Posterior vena cava (tissue), 2 donors: ENCODE data around the gene MXRA7. TPM values are rescaled to one million over a fixed set of nuclear protein-coding genes. Genes with fewer than 3 reads are reported as not detected.
A peak's percentile ranks its signal among the peaks of the same experiment; 100 is the strongest.
"Not testable (repeated sequence)": the region's sequence is repeated elsewhere in the genome, so short reads cannot be mapped to it uniquely, and the experiment has no call there.

Experiments
- DNase-seq: peaks from one replicate; pipeline ENCODE4 v3.0.0-alpha.2; 2020; ENCODE audit warnings: low spot score
- intact Hi-C, 2 donors: fragments of 100-400 bp; cut with DNase I; formaldehyde crosslinking; loops; one replicate each; pipeline versions ENCODE4 v1.14.1 to v1.14.2; 2022 to 2023
- total RNA-seq, 2 donors: library from RNA; stranded (reverse); fragmentation: NEBNext Ultra II Directional; extraction: Animal tissue kit (Norgen Biotek cat#: 25700); gene quantifications; one replicate each; pipeline ENCODE4 v1.2.1, GENCODE V29; 2021
- donor health status: DM: yes; HTN: yes; CAD: no.
- donor health status: DM: yes; HTN: yes; CAD: no.

MXRA7 gene
- total RNA-seq, 2 donors from 2014 or later = 343 to 428 TPM

- intact Hi-C loops = no loop called here
- peak; percentile 100 for DNase-seq
Observed at GRCh38 chr17:76737082-76737675, 26.4 kb upstream of the MXRA7 start, which contains the start of gene SRSF2. SRSF2 (minus strand) TSS chr17:76737331; CDS start chr17:76737160, 171 bp downstream.

DNA sequence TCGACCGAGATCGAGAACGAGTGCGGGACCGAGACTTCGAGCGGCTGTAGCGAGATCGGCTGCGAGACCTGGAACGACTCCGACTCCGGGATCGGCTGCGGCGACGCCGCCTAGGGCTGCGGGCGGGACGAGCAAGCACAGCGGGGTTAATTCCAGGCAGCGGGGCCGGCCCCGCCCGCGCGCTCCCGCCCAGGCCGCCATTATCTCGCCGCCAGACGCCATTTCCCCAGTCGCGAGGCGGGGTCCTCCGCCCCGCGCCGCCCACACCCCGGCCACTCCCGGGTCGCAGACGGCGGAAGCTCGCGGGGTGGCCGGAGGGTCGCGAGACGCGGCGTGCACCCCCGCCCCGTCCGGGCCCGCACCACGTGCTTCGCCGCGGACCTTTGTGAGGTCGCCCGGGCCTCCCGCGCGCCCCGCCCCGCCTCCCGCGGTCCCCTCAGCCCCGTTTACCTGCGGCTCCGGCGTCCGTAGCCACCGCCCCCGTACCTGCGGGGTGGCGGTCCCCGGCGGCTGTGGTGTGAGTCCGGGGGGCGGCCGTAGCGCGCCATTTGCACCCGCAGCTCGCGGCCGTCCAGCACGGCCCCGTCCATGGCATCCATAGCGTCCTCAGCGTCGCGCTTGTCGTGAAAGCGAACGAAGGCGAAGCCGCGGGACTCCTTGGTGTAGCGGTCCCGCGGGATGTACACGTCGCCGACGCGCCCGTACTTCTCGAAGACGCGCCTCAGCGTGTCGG, 25.8 kb upstream of the MXRA7 start:
- intact Hi-C loops = no loop called here
- DNase-seq = peak; percentile 95

DNA sequence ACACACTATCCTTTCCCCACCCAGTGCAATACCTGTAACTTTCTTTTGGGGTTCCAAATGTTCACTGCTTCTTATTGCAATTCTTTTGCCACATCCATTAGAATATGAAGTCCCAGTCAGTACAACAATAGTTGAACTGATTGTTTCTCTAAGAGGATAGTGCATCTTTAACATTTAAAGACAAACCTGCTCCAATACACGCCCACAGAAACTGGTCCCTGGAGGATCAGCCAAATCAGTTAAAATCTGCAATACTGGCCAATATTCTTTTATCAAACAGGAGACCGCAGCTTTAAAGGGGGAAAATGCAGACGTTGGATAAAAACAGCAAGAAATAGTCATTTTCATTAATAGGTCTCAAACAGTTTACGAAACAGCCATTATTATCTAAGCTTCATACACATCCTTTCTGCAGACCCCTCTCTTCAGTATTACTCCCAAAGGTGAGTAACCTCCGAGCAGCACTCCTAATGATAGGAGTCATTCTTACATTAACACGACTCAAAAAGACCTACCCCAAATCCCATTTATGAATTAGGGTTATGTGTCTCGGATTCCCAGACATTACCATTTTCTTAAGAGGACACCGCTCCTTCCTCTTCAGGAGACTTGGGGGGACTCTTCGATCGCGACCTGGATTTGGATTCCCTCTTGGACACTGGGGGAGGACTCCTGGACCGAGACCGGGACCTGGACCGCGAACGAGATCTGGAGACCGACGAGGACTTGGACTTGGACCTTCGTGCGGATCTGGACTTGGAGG, 25.0 kb upstream of the MXRA7 start:
- DNase-seq = no peak
- intact Hi-C loops = no loop called here

GRCh38 chr17:76735006-76735405, 24.2 kb upstream of the MXRA7 start:
- DNase-seq = no peak
- intact Hi-C loops = no loop called here

DNA sequence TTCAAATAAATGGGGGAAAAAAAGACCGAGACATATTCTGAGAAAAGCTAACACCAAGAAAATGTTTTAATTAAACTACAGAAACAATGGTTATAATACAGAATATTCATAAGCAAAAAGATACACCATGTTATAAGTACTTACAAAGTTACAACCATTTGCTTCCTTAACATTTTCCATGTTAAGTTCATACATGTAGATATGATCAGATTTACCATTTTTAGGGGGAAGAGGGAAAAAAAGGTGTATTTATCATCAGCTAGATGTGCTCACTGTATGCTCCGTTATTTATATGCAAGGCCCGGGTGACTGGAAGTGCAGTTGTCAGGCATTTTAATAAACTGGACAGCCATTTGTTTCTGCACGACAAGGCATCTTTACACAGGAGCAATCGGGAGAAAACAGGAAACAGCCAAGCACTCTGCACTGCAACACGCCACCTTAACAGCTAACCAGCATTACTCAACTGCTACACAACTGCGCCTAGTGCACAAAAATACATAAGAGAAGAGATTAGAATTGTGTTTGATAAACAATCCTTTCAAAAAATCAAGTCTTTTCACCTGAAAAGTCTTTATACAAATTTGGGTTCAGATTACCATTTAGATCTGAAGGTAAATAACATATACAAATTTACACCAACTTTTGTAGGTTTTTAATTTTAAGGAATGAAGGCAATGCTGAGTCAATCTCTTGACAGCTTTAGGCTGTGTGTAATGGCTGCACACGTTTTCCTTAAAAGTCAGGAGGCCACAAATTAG, 23.5 kb upstream of the MXRA7 start:
- no peak for DNase-seq
- intact Hi-C loops = no loop called here

- intact Hi-C loops = no loop called here
- no peak for DNase-seq
Observed at GRCh38 chr17:76733618-76733957, 22.8 kb upstream of the MXRA7 start.

GRCh38 chr17:76732734-76733617, 22.2 kb upstream of the MXRA7 start:
- intact Hi-C loops = no loop called here
- DNase-seq = no peak

DNA sequence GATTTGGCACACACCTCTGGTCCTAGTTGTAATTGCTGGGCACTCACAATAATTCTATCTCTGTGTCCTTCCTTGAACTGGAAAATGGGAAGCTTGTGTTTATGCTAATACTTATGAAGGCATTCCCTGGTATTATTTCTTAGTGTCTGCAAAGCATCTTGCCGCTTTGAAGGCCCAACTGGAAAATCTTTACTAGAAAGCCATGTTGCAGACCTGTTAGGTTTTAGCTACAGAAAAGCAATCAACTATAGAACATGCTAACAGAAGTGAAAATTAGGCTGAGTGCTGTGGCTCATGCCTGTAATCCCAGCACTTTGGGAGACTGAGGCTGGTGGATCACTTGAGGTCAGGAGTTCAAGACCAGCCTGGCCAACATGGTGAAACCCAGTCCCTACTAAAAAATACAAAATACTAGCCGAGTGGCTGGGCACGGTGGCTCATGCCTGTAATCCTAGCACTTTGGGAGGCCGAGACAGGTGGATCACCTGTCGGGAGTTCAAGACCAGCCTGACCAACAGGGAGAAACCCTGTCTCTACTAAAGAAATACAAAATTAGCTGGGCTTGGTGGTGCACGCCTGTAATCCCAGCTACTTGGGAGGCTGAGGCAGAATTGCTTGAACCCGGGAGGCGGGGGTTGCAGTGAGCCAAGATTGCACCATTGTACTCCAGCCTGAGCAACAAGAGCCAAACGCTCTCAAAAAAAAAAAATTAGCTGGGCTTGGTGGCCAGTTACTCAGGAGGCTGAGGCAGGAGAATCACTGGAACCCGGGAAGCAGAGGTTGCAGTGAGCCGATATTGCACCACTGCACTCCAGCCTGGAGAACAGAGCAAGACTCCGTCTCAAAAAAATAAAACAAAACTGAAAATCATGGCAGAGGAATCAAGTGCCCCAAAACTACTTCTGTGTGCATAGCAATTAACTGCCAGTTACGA, 21.3 kb upstream of the MXRA7 start:
- intact Hi-C loops, DNase-seq: not testable (repeated sequence)

DNA sequence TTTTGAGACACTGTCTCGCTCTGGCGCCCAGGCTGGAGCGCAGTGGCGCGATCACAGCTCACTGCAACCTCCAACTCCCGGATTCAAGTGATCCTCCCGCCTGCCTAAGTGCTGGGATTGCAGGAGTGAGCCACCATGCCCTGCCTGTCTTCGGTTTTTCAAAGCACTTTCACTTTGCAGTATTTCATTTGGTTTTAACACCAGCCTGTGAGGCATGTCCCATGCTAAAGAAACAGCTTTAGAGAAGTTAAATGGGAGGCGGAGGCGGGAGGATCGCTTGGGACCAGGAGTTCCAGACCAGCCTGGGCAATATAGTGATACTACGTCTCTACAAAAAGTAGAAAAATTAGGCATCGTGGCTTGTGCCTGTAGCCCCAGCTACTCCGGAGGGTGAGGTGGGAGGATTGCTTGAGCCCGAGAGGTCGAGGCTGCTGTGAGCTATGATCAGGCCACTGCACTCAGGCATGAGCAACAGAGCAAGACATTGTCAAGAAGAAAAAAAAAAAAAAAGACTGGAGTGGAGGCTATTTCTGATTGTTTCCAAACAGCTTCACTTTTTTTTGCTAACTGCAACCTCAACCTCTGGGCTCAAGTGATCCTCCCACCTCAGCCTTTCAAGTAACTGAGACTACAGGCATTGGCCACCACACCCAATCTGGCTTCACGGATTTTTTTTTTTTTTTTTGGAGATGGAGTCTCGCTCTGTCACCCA, 17.1 kb upstream of the MXRA7 start:
- no peak for DNase-seq
- intact Hi-C loops = no loop called here

- intact Hi-C loops = no loop called here
Observed at GRCh38 chr17:76726776-76727718, 16.3 kb upstream of the MXRA7 start, which contains the start of gene METTL23. METTL23 (plus strand) TSS chr17:76726839; CDS start chr17:76729711, 2,872 bp downstream.

GRCh38 chr17:76726231-76726775, 15.5 kb upstream of the MXRA7 start, which contains the start of gene JMJD6:
JMJD6 (minus strand) TSS chr17:76726606; CDS start chr17:76726475, 131 bp downstream.
- intact Hi-C loops = no loop called here
- DNase-seq = peak; percentile 99

More at GRCh38 chr17:76726776-76727718, 16.3 kb upstream of the MXRA7 start, which contains the start of gene METTL23:
- DNase-seq = peak; percentile 95

GRCh38 chr17:76725580-76726230, 14.9 kb upstream of the MXRA7 start:
- intact Hi-C loops = no loop called here
- peak; percentile 93 for DNase-seq

DNA sequence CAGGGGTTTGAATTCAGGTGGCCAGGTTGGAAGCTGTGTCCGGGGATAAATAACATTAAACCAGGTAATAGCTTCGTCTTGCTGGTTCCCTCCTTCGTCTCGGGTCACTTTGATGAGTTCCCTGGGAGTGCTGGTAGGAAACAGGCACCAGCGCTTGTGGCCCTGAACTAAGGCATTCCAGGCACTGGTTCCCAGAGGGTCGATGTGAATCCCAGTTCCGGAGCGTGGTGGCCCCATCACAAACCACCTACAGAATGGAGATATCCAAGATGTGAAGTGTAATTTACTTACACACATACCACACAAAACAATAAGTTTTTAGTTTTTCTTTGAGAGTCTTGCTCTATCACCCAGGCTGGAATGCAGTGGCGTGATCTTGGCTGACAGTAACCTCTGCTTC, 13.0 kb upstream of the MXRA7 start:
- DNase-seq = no peak

GRCh38 chr17:76722977-76723376, 12.2 kb upstream of the MXRA7 start:
- DNase-seq = not testable (repeated sequence)
- intact Hi-C loops = loop anchor here in 1 of 2 donors (5.0 kb wide), 1 partner anchor 571 kb away; no protein-coding TSS in a partner anchor

More for the DNA sequence above, 13.0 kb upstream of the MXRA7 start:
- intact Hi-C loops = loop anchor here in 1 of 2 donors (5.0 kb wide), 1 partner anchor 572 kb away; no protein-coding TSS in a partner anchor

DNA sequence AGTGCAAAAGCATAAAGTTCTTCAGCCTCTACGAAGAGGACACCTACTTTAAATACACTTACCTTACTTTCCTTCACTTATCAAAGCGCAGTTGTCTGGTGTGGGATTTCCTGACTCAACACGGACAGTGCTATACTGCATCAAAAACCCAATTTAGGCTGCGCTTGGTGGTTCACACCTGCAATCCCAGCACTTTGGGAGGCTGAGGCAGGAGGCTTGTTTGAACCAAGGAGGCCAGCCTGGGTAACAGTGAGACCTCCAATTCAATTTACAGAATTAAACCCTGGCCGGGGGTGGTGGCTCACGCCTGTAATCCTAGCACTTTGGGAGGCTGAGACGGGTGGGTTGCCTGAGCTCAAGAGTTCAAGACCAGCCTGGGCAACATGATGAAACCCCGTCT, 11.5 kb upstream of the MXRA7 start:
- intact Hi-C loops = loop anchor here in 1 of 2 donors (5.0 kb wide), 1 partner anchor 570 kb away; no protein-coding TSS in a partner anchor
- no peak for DNase-seq
